H1 (cell line): Measurements from ENCODE around the gene MYG1. TPM values are rescaled to one million over a fixed set of nuclear protein-coding genes. Genes with fewer than 3 reads are reported as not detected.

ENCODE experiments used
- CTCF ChIA-PET: fragments of 300-600 bp; sonication (Branson Sonifier 250); formaldehyde crosslinking; loops from one replicate; lab custom pipeline; 2021; ENCODE audit not compliant: partially characterized antibody; lab: Charles Lee
- POLR2A ChIA-PET: fragments of 300-600 bp; sonication (Branson Sonifier 250); formaldehyde crosslinking; loops from one replicate; lab custom pipeline; 2021; ENCODE audit warnings: inconsistent platforms; ENCODE audit not compliant: partially characterized antibody; lab: Charles Lee
- DNase-seq, 2 experiments: peaks; one replicate each; pipeline versions ENCODE4 v3.0.0 to v3.0.0-alpha.2; 2010 to 2022; ENCODE audit warnings: low spot score in 2 of 2, low read depth in 1 of 2, mixed read lengths in 1 of 2
- FAIRE-seq: peaks from 2 replicates; lab custom pipeline; 2011; peaks lifted over from hg19 to GRCh38; lab: Jason Lieb, UNC
- H2AFZ ChIP-seq: 2 replicates; pipeline ENCODE4 v1.8.1; 2012; ENCODE audit warnings: low read length, inconsistent platforms
- H2AK5ac ChIP-seq: 2 replicates; pipeline ENCODE4 v1.6.1; 2013; ENCODE audit warnings: low read depth, low read length
- H2BK120ac ChIP-seq: replicated peaks from 2 replicates; pipeline ENCODE3; 2013; ENCODE audit warnings: low read depth, low read length, inconsistent platforms
- H2BK12ac ChIP-seq: 2 replicates; pipeline ENCODE4 v1.6.1; 2013; ENCODE audit warnings: low read depth, low read length
- H2BK15ac ChIP-seq: 2 replicates; pipeline ENCODE4 v1.6.1; 2013; ENCODE audit warnings: low read length
- H2BK20ac ChIP-seq: 2 replicates; pipeline ENCODE4 v1.6.1; 2013; ENCODE audit warnings: low read length
- H2BK5ac ChIP-seq: 2 replicates; pipeline ENCODE4 v1.6.1; 2013; ENCODE audit warnings: low read depth, low read length
- H3K14ac ChIP-seq: 2 replicates; pipeline ENCODE4 v1.6.1; 2013; ENCODE audit warnings: inconsistent platforms; ENCODE audit not compliant: insufficient read length
- H3K18ac ChIP-seq: 2 replicates; pipeline ENCODE4 v1.6.1; 2013; ENCODE audit warnings: low read length; ENCODE audit errors: extremely low read depth
- H3K23ac ChIP-seq: 2 replicates; pipeline ENCODE4 v1.6.1; 2013; ENCODE audit warnings: inconsistent platforms; ENCODE audit not compliant: insufficient read length
- H3K23me2 ChIP-seq: 2 replicates; pipeline ENCODE4 v1.6.1; 2013; ENCODE audit warnings: low read depth, low read length
- H3K27ac ChIP-seq: 2 replicates; pipeline ENCODE4 v1.6.1; 2011; ENCODE audit warnings: low read depth, low read length, inconsistent platforms
- H3K27me3 ChIP-seq, 4 experiments: replicated peaks in 1 of 4; 1 replicate in 1 of 4; 2 replicates in 3 of 4; pipeline versions ENCODE4 v1.6.1 to v1.8.1; 2011 to 2013; ENCODE audit warnings: low read length in 3 of 4, mild to moderate bottlenecking in 3 of 4, inconsistent platforms in 2 of 4, mixed read lengths in 2 of 4, moderate library complexity in 1 of 4; ENCODE audit not compliant: control insufficient read depth in 3 of 4, insufficient read depth in 3 of 4; ENCODE audit errors: extremely low read depth in 1 of 4
- H3K36me3 ChIP-seq, 4 experiments: 2 replicates each; pipeline versions ENCODE4 v1.6.1 to v1.8.1; 2011 to 2013; ENCODE audit warnings: mild to moderate bottlenecking in 4 of 4, low read length in 3 of 4, moderate library complexity in 2 of 4, control low read depth in 1 of 4, inconsistent platforms in 1 of 4; ENCODE audit not compliant: insufficient read depth in 4 of 4, control insufficient read depth in 2 of 4
- H3K4ac ChIP-seq: replicated peaks from 2 replicates; pipeline ENCODE3; 2013; ENCODE audit warnings: low read length, low read depth, mixed read lengths, inconsistent platforms; ENCODE audit not compliant: insufficient read length
- H3K4me1 ChIP-seq, 4 experiments: replicated peaks in 1 of 4; 1 replicate in 1 of 4; 2 replicates in 3 of 4; pipeline versions ENCODE4 v1.6.1 to v1.8.1; 2011 to 2013; ENCODE audit warnings: low read length in 3 of 4, inconsistent platforms in 2 of 4, mixed read lengths in 1 of 4; ENCODE audit not compliant: insufficient read depth in 4 of 4, control insufficient read depth in 3 of 4
- H3K4me2 ChIP-seq, 2 experiments: 2 replicates each; pipeline versions ENCODE4 v1.6.1 to v1.8.1; 2011 to 2013; ENCODE audit warnings: low read depth in 2 of 2, low read length in 2 of 2, control low read depth in 1 of 2, inconsistent platforms in 1 of 2, mild to moderate bottlenecking in 1 of 2; ENCODE audit not compliant: insufficient read depth in 1 of 2
- H3K4me3 ChIP-seq, 4 experiments: fragments of 200-600, 300-600 bp in 1 of 4; sonication (generic), shearing (Covaris generic), sonication (Bioruptor Twin) in 1 of 4; 2 replicates each; pipeline versions ENCODE4 v1.5.1 to v1.8.1; 2011 to 2016; ENCODE audit warnings: low read length in 4 of 4, low read depth in 3 of 4, control low read depth in 2 of 4, inconsistent platforms in 2 of 4, mild to moderate bottlenecking in 2 of 4, mixed read lengths in 1 of 4, moderate library complexity in 1 of 4; ENCODE audit not compliant: insufficient read depth in 2 of 4; ENCODE audit errors: extremely low read depth in 1 of 4
- H3K56ac ChIP-seq: replicated peaks from 2 replicates; pipeline ENCODE3; 2013; ENCODE audit warnings: low read depth, mild to moderate bottlenecking, mixed read lengths, low read length, inconsistent platforms; ENCODE audit not compliant: insufficient read length
- H3K79me1 ChIP-seq: 2 replicates; pipeline ENCODE4 v1.6.1; 2013; ENCODE audit warnings: low read depth, low read length, control low read depth
- H3K79me2 ChIP-seq, 2 experiments: 2 replicates each; pipeline versions ENCODE4 v1.6.1 to v1.8.1; 2012 to 2013; ENCODE audit warnings: low read length in 2 of 2, mild to moderate bottlenecking in 2 of 2, inconsistent platforms in 1 of 2; ENCODE audit not compliant: insufficient read depth in 2 of 2, control insufficient read depth in 1 of 2
- H3K9ac ChIP-seq, 4 experiments: replicated peaks in 1 of 4; 1 replicate in 1 of 4; 2 replicates in 3 of 4; pipeline versions ENCODE4 v1.6.1 to v1.8.1; 2011 to 2013; ENCODE audit warnings: low read depth in 3 of 4, low read length in 3 of 4, control low read depth in 2 of 4, mild to moderate bottlenecking in 2 of 4, moderate library complexity in 2 of 4, inconsistent platforms in 1 of 4; ENCODE audit errors: extremely low read depth in 1 of 4
- H3K9me3 ChIP-seq, 2 experiments: 2 replicates each; pipeline versions ENCODE4 v1.6.1 to v1.8.1; 2012 to 2013; ENCODE audit warnings: mild to moderate bottlenecking in 2 of 2, moderate library complexity in 2 of 2, control low read depth in 1 of 2, inconsistent platforms in 1 of 2, low read depth in 1 of 2, low read length in 1 of 2, mixed read lengths in 1 of 2; ENCODE audit not compliant: insufficient read depth in 2 of 2
- H4K20me1 ChIP-seq, 2 experiments: replicated peaks in 1 of 2; 2 replicates each; pipeline versions ENCODE3 to v1.8.1; 2011 to 2013; ENCODE audit warnings: inconsistent platforms in 2 of 2, low read length in 2 of 2, mild to moderate bottlenecking in 1 of 2; ENCODE audit not compliant: insufficient read depth in 2 of 2, control insufficient read depth in 1 of 2
- H4K5ac ChIP-seq: 2 replicates; pipeline ENCODE4 v1.6.1; 2013; ENCODE audit warnings: low read length, low read depth, mixed read lengths, inconsistent platforms; ENCODE audit not compliant: insufficient read length
- H4K8ac ChIP-seq: 2 replicates; pipeline ENCODE4 v1.8.0; 2013; ENCODE audit warnings: mild to moderate bottlenecking, moderate library complexity, low read length, inconsistent platforms; ENCODE audit not compliant: insufficient read depth; ENCODE audit errors: extremely low read depth
- H4K91ac ChIP-seq: replicated peaks from 2 replicates; pipeline ENCODE3; 2013; ENCODE audit warnings: low read length, mixed read lengths, inconsistent platforms; ENCODE audit not compliant: insufficient read length
- CHD2 ChIP-seq: IDR thresholded peaks from 2 replicates; pipeline ENCODE4 v1.6.1; 2012; ENCODE audit warnings: low read length, improper control_type of control experiment
- EP300 ChIP-seq, 2 experiments: IDR thresholded peaks; 1 replicate in 1 of 2; 2 replicates in 1 of 2; pipeline ENCODE4 v1.6.1; 2011 to 2012; ENCODE audit warnings: low read depth in 2 of 2, low read length in 2 of 2, mild to moderate bottlenecking in 2 of 2, borderline replicate concordance in 1 of 2, inconsistent platforms in 1 of 2, moderate library complexity in 1 of 2
- WGBS, 2 experiments: shearing (Covaris generic) in 1 of 2; methylation state at CpG; one replicate each; pipeline versions ENCODE4 v1.1.6 to v1.1.7; 2013 to 2015; ENCODE audit warnings: low lambda C conversion rate in 2 of 2, mixed read lengths in 2 of 2, inconsistent platforms in 1 of 2, low coverage in 1 of 2, missing lambda C conversion rate in 1 of 2; ENCODE audit not compliant: insufficient replicate concordance in 2 of 2, insufficient coverage in 1 of 2, insufficient read length in 1 of 2; ENCODE audit errors: extremely low coverage in 1 of 2, missing lambda C conversion rate in 1 of 2; 5-methylcytosine and 5-hydroxymethylcytosine counted together
- polyA plus RNA-seq, 7 experiments: library from polyadenylated mRNA; depleted of rRNA in 3 of 7; stranded (reverse) in 5 of 7; unstranded in 2 of 7; fragments of >200 nt in 5 of 7; fragments of 200-250 nt in 2 of 7; gene quantifications; 1 replicate in 5 of 7; 2 replicates in 1 of 7; 4 replicates in 1 of 7; pipeline versions ENCODE4 v1.2.1 to v1.2.3, GENCODE V29; 2011 to 2013; ENCODE audit warnings: missing spikeins in 2 of 7, mixed read lengths in 2 of 7
- total RNA-seq: library from RNA; stranded (reverse); fragmentation: NEBNext Ultra II Directional; extraction: Animal tissue kit (Norgen Biotek cat#: 25700); gene quantifications from 2 replicates; pipeline ENCODE4 v1.2.1, GENCODE V29; 2021
- TF ChIP-seq, protein P1 (sequence below): IDR thresholded peaks from 2 replicates; pipeline ENCODE4 v1.6.1; 2012; ENCODE audit warnings: inconsistent platforms

Gene MYG1
- total and polyA plus RNA-seq, 2 of the 8 experiments (the other 6 are each of a cell fraction or from before 2014, with no cell fraction given), result 83.3 to 104 TPM

DNA sequence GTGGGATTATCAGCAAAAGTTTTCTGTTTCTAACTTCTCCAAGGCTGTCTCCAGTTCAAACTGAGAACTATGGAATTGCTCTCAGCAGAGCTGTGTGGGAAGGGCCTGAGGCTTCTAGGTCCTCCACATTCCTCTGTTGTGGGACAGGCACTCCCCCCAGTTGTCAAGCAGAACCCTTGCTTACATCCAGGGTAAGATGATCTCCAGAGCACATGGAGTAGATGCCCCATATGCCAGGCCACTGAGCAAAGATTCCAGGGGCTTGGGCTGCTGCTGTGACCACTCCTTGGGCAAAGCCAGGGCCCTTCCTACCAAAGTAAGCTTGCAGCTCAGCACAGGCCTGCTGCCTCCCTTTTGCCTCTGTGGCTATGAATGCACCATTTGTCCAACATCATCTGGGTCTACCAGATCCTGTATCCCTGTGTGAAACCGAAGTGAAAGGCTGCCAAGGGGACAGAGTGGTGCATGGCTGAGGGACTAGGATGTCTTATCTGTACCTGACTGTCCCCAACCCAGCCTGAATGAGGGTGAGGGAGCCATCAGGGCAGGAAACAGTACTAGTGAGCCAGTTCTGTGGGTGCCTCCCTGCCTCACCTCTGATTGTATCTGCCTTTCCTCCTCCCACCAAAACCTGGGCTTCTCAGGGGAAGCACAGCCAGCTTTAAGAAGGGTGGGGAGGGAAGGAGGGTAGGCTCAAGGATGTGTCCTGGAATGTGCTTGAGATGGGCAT lies 44.5 kb upstream of the MYG1 start:
- Histone ChIP-seq H3K4me2 (no peak overlapping the region), H3K79me1 (no peaks in the 10 kb centered on the region), H4K91ac (no peak overlapping the region), H4K20me1 (no peaks in the 10 kb centered on the region), H2BK12ac (no peak overlapping the region), H3K56ac (no peak overlapping the region), H2AFZ (no peak overlapping the region), H2BK120ac (no peak overlapping the region), H4K8ac (no peak overlapping the region; the same call in 1 of the 2 replicates), H3K23ac (no peak overlapping the region), H3K9ac (no peak overlapping the region; a peak in 1 of 7 replicates), H3K23me2 (peaks cover 7% of the 10 kb centered on the region; the same call in 1 of the 2 replicates), H3K14ac (no peak overlapping the region), H3K18ac (no peak overlapping the region), H2BK5ac (no peak overlapping the region), H3K4me1 (peaks cover 0 to 12% (median 3%) of the 10 kb centered on the region in 4 experiments; a peak in 5 of 7 replicates), H3K4ac (no peak overlapping the region), H2BK20ac (no peak overlapping the region), H3K9me3 (no peaks in the 10 kb centered on the region), H3K79me2 (peaks cover 0 to 15% of the 10 kb centered on the region in 2 experiments; a peak in 1 of 4 replicates), H3K4me3 (no peak overlapping the region), H3K27me3 (no peaks in the 10 kb centered on the region), H2AK5ac (no peak overlapping the region), H3K27ac (no peak overlapping the region), H3K36me3 (peaks cover 0 to 4% (median 0%) of the 10 kb centered on the region in 4 experiments; a peak in 1 of 8 replicates), H4K5ac (no peak overlapping the region), H2BK15ac (no peak overlapping the region)
- CTCF ChIA-PET, result interaction anchor here (0.6 to 23.0 kb wide), 7 partner anchors 12 to 190 kb away, joined by 3 to 654 read pairs (median 10); partner anchors contain the start of gene ESPL1
- no peak for TF ChIP-seq CHD2
- TF ChIP-seq, protein P1, sequence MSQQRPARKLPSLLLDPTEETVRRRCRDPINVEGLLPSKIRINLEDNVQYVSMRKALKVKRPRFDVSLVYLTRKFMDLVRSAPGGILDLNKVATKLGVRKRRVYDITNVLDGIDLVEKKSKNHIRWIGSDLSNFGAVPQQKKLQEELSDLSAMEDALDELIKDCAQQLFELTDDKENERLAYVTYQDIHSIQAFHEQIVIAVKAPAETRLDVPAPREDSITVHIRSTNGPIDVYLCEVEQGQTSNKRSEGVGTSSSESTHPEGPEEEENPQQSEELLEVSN, result no peak
- TF ChIP-seq EP300 (IDR thresholded peaks at IDR 0.05; ENCODE audit: borderline replicate concordance in 1 of 2, low read depth in 2 of 2, low read length in 2 of 2), result no peak
- no peak for DNase-seq
- WGBS, 2 experiments, result 88% methylated on average over 1 of the region's 1 CpG; no CpG with 5 or more reads in 1 of the 2 experiments
- POLR2A ChIA-PET, result interaction anchor here (1.0 to 4.4 kb wide), 5 partner anchors 11 to 40 kb away, joined by 3 to 41 read pairs (median 5); partner anchors contain the start of gene PFDN5
- FAIRE-seq, result no peak
